Hepatocyte (in vitro differentiated cells): ENCODE data around the gene MRPL20. TPM values are rescaled to one million over a fixed set of nuclear protein-coding genes. Genes with fewer than 3 reads are reported as not detected.
A peak's percentile ranks its signal among the peaks of the same experiment; 100 is the strongest.

Source experiments
- DNase-seq: peaks from one replicate; pipeline ENCODE4 v3.0.0-alpha.2; 2016; ENCODE audit warnings: low spot score
- H2AFZ ChIP-seq: fragments of 200-600 bp; sonication (generic); 2 replicates; pipeline ENCODE4 v1.6.0; 2016; ENCODE audit warnings: antibody characterized with exemption, mild to moderate bottlenecking
- H3K27ac ChIP-seq: fragments of 200-600 bp; sonication (generic); 2 replicates; pipeline ENCODE4 v1.5.1; 2016; ENCODE audit warnings: mild to moderate bottlenecking
- H3K27me3 ChIP-seq: fragments of 200-600 bp; sonication (generic); 2 replicates; pipeline ENCODE4 v1.6.1; 2016
- H3K36me3 ChIP-seq: fragments of 200-600 bp; sonication (generic); replicated peaks from 2 replicates; pipeline ENCODE4 v1.5.1; 2016; ENCODE audit warnings: low read depth; ENCODE audit not compliant: insufficient read depth
- H3K4me1 ChIP-seq: fragments of 200-600 bp; sonication (generic); 2 replicates; pipeline ENCODE4 v1.5.1; 2016; ENCODE audit warnings: mild to moderate bottlenecking, moderate library complexity; ENCODE audit not compliant: insufficient read depth
- H3K4me2 ChIP-seq: fragments of 200-600 bp; sonication (generic); 2 replicates; pipeline ENCODE4 v1.6.0; 2016
- H3K4me3 ChIP-seq: fragments of 200-600 bp; sonication (generic); 2 replicates; pipeline ENCODE4 v1.5.1; 2016; ENCODE audit warnings: mild to moderate bottlenecking
- H3K79me2 ChIP-seq: fragments of 200-600 bp; sonication (generic); 2 replicates; pipeline ENCODE4 v1.6.0; 2017; ENCODE audit warnings: mild to moderate bottlenecking
- H3K9me2 ChIP-seq: fragments of 200-600 bp; sonication (generic); replicated peaks from 2 replicates; pipeline ENCODE4 v1.6.0; 2017; ENCODE audit warnings: mild to moderate bottlenecking; ENCODE audit not compliant: insufficient read depth
- H3K9me3 ChIP-seq: fragments of 200-600 bp; sonication (generic); 2 replicates; pipeline ENCODE4 v1.5.1; 2016; ENCODE audit warnings: low read depth, mild to moderate bottlenecking
- H4K20me1 ChIP-seq: fragments of 200-600 bp; sonication (generic); 2 replicates; pipeline ENCODE4 v1.6.0; 2016; ENCODE audit warnings: mild to moderate bottlenecking; ENCODE audit not compliant: insufficient read depth, poor library complexity, severe bottlenecking
- EZH2 ChIP-seq: fragments of 200-600 bp; sonication (generic); IDR thresholded peaks from 2 replicates; pipeline ENCODE4 v1.6.1; 2016; ENCODE audit warnings: antibody characterized with exemption, mild to moderate bottlenecking, borderline replicate concordance
- EZH2phosphoT487 ChIP-seq: fragments of 200-600 bp; sonication (generic); IDR thresholded peaks from one replicate; pipeline ENCODE4 v1.6.1; 2018; ENCODE audit warnings: antibody characterized with exemption, mild to moderate bottlenecking, low read depth, moderate library complexity; ENCODE audit not compliant: unreplicated experiment, severe bottlenecking
- WGBS: methylation state at CpG from one replicate; pipeline ENCODE4 v1.1.6; 2016; ENCODE audit warnings: low lambda C conversion rate; ENCODE audit errors: missing lambda C conversion rate; 5-methylcytosine and 5-hydroxymethylcytosine counted together
- polyA plus RNA-seq: library from polyadenylated mRNA; unstranded; fragments of >200 nt; fragmentation: Nextera tagmentation; extraction: Ambion mirVana; gene quantifications from 2 replicates; pipeline ENCODE4 v1.2.1, GENCODE V29; 2016
- total RNA-seq: library from RNA; depleted of rRNA; stranded (reverse); fragments of >200 nt; gene quantifications from 2 replicates; pipeline ENCODE4 v1.2.3, GENCODE V29; 2014
- TF ChIP-seq, protein P1 (sequence below): fragments of 200-600 bp; sonication (generic); IDR thresholded peaks from 2 replicates; pipeline ENCODE4 v1.5.1; 2016; ENCODE audit warnings: antibody characterized with exemption, mild to moderate bottlenecking; ENCODE audit not compliant: poor library complexity

MRPL20 gene
- total and polyA plus RNA-seq, 2 experiments from 2014 or later: 107 to 193 TPM

DNA sequence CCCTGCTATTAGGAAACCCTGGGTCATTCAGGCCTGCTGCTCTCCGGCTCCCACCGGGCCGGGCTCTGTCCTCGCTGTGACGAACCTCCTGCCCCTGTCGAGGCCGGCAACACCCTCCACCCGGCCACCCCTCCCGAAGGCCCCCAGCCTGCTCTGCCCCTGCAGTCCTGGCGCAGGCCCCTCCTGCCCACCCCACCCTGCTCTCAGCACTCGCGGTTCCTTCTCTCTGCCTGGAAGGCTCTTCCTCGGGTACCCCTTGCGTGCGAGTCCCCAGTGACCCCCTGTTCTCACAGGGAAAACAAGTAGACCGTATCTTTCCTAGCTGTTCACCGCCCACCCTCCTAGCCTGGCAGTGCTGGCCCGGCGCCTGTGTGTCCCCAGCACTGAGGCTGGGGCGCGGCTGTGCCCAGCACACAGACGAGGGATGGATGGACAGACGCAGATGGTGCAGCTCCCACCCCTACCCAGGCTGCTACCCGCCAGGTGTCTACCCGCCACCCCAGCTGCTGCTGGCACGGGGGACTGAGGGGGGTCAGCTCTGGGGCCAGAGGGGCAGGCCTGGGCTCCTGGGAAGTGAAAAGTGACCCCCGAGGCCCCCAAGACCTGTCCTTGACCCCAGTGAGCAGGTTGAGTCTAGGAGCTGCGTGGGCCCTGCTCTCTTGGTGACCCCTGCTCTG lies 25.3 kb upstream of the MRPL20 start:
- no peak overlapping the region for H3K4me3 ChIP-seq
- H2AFZ ChIP-seq: no peak overlapping the region
- no peak for TF ChIP-seq EZH2
- no peak for TF ChIP-seq EZH2phosphoT487
- TF ChIP-seq, protein P1, sequence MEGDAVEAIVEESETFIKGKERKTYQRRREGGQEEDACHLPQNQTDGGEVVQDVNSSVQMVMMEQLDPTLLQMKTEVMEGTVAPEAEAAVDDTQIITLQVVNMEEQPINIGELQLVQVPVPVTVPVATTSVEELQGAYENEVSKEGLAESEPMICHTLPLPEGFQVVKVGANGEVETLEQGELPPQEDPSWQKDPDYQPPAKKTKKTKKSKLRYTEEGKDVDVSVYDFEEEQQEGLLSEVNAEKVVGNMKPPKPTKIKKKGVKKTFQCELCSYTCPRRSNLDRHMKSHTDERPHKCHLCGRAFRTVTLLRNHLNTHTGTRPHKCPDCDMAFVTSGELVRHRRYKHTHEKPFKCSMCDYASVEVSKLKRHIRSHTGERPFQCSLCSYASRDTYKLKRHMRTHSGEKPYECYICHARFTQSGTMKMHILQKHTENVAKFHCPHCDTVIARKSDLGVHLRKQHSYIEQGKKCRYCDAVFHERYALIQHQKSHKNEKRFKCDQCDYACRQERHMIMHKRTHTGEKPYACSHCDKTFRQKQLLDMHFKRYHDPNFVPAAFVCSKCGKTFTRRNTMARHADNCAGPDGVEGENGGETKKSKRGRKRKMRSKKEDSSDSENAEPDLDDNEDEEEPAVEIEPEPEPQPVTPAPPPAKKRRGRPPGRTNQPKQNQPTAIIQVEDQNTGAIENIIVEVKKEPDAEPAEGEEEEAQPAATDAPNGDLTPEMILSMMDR: no peak

DNA sequence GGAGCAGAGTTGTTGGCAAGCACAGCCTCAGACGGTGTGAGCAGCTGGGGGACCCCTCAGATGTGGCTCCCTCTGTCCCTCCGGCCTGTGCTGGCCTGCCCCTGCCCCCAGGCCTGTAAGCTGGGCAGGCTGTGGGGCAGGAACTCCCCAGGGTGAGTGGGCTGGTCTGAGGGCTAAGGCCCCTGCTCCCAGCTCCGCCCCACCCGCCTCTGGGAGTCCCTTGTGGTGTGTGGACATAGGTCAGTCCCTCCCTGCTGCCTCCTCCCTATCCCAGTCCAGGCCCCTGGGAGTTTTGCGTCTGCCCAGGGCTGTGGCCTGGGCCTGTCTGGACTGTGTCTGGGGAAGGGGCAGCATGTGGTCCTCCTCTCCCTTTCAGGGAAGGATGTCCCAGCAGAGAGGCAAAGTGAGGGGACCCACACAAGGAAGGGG lies 24.8 kb upstream of the MRPL20 start:
- Histone ChIP-seq H3K27me3 (no peaks in the 10 kb centered on the region), H3K79me2 (peaks cover 11% of the 10 kb centered on the region), H4K20me1 (no peaks in the 10 kb centered on the region), H3K4me3 (no peak overlapping the region), H2AFZ (peak overlapping the region; percentile 35), H3K4me2 (peak overlapping the region; percentile 66), H3K27ac (peak overlapping the region; percentile 96), H3K4me1 (peaks cover 66% of the 10 kb centered on the region), H3K9me2 (no peaks in the 10 kb centered on the region), H3K36me3 (no peaks in the 10 kb centered on the region), H3K9me3 (no peaks in the 10 kb centered on the region)
- peak; percentile 84 for DNase-seq
- WGBS: 53% methylated on average over 4 of the region's 5 CpGs
- TF ChIP-seq EZH2: no peak
- TF ChIP-seq, protein P1: no peak
- no peak for TF ChIP-seq EZH2phosphoT487

More for the DNA sequence above, 25.3 kb upstream of the MRPL20 start:
- H3K4me1 ChIP-seq: peaks cover 72% of the 10 kb centered on the region
- H3K27ac ChIP-seq: peak overlapping the region; percentile 96
- H3K4me2 ChIP-seq: peak overlapping the region; percentile 66
- DNase-seq: no peak
- no peaks in the 10 kb centered on the region for H3K36me3 ChIP-seq
- 75% methylated on average over 27 of the region's 28 CpGs for WGBS
- H4K20me1 ChIP-seq: no peaks in the 10 kb centered on the region
- H3K9me3 ChIP-seq: no peaks in the 10 kb centered on the region
- no peaks in the 10 kb centered on the region for H3K27me3 ChIP-seq
- no peaks in the 10 kb centered on the region for H3K9me2 ChIP-seq
- peaks cover 16% of the 10 kb centered on the region for H3K79me2 ChIP-seq

DNA sequence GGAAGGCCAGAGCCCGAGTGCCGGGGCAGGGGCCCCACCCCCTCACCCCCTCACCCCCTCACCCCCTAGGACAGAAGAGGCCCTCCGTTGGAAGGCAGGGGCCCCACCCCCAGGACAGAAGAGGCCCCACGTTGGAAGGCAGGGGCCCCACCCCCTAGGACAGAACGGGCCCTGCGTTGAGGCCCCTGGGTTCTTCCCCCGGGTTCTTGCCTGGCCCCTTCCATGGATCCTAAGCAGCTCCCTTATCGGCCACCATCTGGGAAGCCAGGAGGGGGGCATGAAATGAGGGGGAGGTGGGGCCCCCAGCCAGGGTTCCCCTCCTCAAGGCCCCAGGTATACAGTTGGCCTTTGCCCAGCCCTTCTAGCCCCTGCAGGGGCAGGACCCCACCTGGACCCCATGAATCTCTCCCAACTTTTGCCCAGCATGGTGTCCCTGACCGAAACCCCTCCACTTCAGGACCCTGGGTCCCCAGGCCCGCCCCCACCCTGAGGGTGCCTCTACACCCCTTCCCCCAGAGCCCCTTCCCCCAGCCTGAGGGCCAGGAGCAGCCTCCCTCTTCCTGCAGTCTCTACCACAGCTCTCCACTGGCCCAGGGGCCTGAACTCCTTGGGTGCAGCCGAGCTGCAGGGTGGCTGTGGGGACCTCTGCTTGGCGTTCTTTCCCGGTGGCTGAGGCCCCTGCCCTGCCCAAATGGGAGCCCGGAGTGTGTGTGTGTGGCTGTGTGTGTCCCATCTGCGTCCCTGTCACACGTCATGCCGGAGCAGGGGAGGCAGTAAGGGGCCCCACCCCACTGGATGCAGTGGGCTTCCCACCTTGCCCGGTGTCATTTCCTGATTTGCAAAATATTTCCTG lies 24.1 kb upstream of the MRPL20 start:
- no peaks in the 10 kb centered on the region for H3K27me3 ChIP-seq
- no peaks in the 10 kb centered on the region for H4K20me1 ChIP-seq
- peak overlapping the region; percentile 96 for H3K27ac ChIP-seq
- TF ChIP-seq, protein P1: no peak
- TF ChIP-seq EZH2phosphoT487: no peak
- TF ChIP-seq EZH2: no peak
- peak overlapping the region; percentile 62 for H2AFZ ChIP-seq
- no peaks in the 10 kb centered on the region for H3K9me3 ChIP-seq
- peaks cover 64% of the 10 kb centered on the region for H3K4me1 ChIP-seq
- no peak overlapping the region for H3K4me3 ChIP-seq
- no peaks in the 10 kb centered on the region for H3K36me3 ChIP-seq
- no peak for DNase-seq
- peak overlapping the region; percentile 66 for H3K4me2 ChIP-seq
- H3K79me2 ChIP-seq: peaks cover 4% of the 10 kb centered on the region
- WGBS: 56% methylated on average over 13 of the region's 18 CpGs
- no peaks in the 10 kb centered on the region for H3K9me2 ChIP-seq
